Ecto neural progenitor cell (in vitro differentiated cells): ENCODE results near the gene SYCP2.
"Not testable (repeated sequence)": the region's sequence is repeated elsewhere in the genome, so short reads cannot be mapped to it uniquely, and the experiment has no call there.

ENCODE experiments used
- DNase-seq: peaks from one replicate; pipeline ENCODE4 v3.0.0-alpha.2; 2018; ENCODE audit warnings: low spot score

Gene SYCP2

DNA sequence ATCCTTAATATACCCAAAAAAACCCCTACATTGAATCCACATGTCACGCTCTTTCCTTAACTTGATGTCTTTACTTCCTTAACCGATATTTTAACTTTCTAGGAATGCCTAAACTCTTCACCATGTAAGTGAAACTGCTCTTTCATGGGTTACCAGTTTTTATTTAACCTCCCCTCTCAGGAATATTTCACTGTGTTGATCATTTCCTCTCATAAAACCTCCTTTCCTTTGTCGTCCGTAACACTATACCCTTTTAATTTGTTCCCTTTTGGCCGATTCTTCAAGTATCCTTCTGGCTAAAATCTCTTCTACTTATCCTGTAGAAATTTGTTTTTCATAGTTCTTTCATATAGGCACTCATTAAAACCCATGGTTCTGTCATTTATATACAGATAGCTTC, 24.6 kb downstream of the SYCP2 start:
- no peak for DNase-seq

DNA sequence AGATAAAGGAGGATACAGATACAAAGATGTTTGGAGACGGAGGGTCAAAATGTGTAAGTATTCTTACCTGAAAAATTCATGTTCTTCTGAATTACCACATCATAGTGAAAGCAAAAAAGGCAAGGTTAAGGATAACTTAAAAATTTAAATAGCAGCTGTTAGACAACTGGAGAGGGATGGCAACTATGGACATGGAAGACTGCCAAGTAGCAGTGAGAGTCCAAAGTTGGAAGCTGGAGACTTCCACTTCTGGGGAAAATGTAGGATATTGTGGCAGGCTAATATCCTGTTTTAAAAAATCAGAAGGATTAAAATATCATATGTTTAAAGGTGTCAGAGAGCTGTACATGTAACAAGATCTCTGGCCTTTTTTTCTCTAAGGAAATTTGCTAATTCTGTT, 29.8 kb downstream of the SYCP2 start:
- DNase-seq, result no peak

DNA sequence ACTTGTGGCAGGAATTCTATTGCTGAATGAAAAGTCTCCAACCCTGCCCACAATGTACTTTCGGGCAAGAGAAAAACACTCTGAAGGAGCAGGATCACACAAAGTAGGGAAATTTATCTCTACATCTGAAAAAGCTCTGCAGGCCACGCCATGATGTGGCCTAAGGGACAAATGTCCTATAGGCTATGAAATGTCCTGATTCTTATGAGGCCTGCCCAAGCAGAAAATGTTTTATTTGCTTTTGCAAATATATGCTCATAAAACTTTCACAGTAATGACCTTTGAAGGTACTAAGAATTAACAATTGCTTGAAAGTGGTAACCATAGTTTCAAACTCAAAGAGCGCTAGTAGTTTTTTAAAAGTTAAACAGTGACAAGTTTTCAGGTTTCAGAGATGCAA, 31.0 kb downstream of the SYCP2 start:
- DNase-seq, result no peak

DNA sequence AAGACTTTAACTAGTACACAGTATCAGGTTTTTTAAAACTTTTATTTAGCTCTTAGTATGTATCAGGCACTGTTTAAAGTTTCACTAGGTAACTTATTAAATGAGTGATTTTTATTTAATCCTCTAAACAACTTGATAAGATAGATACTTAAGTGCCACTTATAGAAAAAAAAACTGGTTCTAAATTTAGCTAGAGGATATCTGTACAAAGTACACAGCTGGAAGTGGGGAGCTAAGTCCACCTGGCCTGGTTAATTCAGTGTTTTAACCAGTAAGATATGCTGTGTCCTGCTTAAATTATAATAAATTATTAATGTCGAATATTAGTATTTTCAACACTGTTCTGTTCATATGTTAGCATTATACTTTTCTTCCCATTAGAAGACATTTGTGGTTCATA, 37.5 kb downstream of the SYCP2 start:
- no peak for DNase-seq

DNA sequence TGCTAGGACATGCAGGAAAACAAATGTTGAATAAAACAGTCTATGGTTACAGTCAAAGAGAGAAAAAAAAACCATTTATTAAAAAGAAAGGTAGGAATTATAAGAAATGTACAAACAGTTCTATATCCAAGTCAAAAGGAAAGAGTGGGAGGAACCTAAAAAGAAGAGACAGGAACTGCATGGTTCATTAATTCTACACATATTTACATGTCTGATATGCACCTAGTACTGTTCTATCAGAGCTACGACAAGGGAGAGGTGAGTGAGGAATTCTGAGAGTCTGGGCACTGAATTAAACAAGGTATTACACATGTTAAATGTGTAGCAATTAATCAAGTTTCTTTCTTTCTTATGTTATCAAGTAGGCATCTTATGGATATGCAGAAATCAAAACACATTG, 41.9 kb downstream of the SYCP2 start:
- no peak for DNase-seq

DNA sequence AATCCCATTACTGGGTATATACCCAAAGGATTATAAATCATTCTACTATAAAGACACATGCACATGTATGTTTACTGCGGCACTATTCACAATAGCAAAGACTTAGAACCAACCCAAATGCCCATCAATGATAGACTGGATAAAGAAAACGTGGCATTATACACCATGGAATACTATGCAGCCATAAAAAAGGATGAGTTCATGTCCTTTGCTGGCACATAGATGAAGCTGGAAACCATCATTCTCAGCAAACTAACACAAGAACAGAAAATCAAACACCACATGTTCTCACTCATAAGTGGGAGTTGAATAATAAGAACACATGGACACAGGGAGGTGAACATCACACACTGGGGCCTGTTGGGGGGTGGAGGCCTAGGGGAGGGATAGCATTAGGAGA, 43.4 kb downstream of the SYCP2 start:
- not testable (repeated sequence) for DNase-seq

DNA sequence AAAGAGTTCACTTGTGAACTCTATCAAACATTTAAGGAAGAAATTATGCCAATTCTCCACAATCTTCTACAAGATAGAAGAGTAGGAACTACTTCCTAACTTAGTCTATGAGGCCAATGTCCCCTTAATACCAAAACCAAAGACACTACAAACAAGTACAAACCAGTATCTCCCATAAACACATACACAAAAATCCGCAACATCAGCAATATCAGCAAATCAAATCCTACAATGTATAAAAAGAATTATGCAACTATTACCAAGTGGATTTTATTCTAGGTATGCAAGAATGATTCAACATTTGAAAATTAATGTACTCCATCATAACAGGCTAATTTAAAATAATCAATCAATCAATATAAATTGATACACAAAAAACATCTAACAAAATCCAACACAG, 45.4 kb downstream of the SYCP2 start:
- no peak for DNase-seq

DNA sequence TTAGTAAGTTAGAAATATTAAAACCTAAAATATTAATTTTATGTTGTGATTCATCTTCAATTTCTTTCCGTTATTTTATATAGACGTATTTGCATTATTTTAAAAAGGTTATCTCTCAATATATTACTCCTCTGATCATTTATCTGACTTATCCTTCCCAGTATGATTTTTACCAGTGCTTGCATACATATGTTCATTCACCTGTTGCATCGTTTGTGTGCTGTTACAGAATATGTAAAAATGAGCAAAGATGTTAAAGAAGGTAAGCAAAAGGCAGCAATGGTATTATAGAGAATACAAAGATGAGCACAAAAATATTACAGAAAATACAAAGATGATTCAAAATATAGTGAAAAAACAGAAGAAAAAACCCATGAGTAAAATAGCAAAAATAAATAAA, 48.9 kb downstream of the SYCP2 start:
- DNase-seq, result no peak

DNA sequence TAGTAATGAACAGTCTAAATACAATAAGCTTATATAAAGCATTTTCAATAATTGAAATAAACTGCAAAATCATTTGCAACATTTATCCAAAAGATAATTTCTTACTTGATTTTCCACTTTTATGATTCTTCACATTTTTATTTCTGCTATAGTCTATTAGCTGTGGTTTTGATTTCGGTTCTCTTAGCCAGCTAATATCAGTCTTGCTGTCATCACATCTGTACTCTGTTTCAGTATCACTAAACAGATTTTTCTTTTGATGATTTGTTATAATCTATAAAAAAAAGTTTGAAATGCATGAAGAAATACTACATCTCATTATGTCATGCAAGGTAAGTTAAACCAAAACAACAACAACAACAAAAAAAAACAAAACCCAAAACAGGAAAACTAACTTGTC, 53.2 kb downstream of the SYCP2 start:
- no peak for DNase-seq

DNA sequence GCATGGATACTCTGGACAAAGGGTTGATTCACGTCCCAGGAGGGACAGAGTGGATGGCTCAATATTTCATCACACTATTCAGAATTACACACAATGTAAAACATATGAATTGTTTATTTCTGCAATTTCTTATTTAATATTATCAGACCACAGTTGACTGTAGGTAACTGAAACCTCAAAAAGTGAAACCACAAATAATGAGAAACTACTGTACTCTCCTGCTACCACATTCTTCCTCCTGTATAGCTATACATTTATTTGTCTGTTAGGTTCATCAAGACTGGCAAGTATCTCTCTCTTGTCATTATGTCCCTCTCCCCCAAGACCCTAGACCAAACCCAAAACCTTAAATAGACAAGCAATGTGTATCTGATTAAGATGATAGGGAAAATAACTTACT, 60.0 kb downstream of the SYCP2 start:
- no peak for DNase-seq

DNA sequence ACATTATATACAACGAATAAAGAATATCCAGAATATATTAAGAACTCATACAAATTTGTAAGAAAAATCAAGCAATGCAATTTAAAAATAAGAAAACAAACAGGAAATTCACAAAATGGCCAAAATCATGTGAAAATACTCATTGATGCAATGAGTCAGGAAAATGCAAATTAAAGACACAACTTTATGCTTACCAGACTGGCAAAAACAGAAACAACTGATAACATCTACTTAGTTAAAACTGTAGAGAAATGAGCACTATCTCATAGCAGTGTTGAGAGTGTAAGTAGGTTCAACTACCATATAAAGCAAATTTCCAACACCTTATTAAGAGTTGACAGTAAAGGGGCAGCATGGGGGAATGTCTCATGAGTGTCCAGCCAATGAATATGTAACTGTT, 62.3 kb downstream of the SYCP2 start:
- no peak for DNase-seq

DNA sequence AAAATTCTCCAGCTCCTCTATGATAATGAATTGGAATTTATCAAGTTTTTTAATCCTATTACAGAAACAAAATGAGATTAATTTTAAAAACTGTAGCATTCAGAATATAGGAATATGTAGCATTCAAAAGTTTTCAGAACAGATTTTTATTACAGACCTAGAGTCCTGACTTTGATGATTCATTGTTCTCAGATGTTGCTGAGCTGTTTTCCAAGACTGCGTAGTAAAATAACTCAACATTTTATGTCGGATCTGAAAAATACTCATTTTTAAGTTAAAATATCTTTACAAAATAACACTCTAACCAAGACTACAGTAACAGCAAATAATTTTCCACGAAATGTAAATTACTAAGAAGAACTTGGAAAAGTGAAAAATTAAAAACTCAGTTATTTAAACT, 67.1 kb downstream of the SYCP2 start:
- no peak for DNase-seq

DNA sequence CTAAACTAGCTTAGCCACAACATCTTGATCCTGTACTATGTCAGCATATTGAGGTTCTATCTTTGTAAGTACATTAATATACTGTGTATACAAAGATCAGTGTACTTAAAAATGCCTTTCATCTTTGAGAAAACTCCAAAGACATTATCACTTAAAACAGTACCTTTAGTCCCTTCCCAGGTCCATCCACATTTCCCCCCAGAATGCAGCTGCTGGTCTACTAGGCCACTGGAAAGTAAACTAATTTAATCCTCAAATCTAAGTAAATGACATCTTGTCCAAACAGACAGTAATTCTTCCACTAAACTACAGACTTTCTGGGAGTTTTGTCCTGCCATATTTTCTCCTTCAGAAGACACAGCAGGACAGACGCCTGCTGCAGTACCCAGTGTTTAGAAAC, 68.7 kb downstream of the SYCP2 start:
- no peak for DNase-seq

DNA sequence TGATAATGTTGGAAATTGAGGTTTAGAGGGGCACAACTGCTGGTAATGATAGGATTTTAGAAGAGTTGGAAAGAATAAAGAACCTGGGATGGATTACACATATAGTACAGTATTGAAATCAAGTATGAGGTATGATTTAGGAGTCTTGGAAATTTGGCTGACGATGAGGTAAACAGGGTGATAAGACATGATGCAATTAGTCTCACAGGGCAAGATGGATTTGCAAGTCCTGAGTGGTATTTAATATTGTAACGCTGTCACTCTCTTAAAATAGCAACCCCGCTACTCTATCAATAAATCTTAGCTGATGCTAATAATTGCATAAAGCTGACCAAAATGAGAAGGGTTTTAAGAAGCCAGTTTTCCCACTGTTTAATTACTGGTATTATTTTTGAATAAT, 70.4 kb downstream of the SYCP2 start:
- no peak for DNase-seq

DNA sequence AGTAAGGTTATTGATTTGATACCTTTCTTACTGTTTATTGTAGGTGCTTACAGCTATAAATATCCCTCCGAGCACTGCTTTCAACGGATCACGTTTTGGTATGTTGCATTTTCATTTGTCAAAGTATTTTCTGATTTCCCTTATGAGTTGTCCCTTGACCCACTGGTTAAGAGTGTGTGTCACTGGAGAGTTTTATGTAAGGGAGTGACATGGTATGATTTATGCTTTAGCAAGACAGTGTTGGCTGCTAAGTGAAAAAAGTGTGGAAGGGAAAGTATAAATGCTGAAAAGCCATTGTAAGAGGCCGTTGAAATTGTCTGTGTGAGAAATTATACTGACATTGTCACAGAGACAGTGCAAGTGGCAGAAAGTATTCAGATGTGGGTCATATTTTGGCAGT, 72.0 kb downstream of the SYCP2 start:
- no peak for DNase-seq

DNA sequence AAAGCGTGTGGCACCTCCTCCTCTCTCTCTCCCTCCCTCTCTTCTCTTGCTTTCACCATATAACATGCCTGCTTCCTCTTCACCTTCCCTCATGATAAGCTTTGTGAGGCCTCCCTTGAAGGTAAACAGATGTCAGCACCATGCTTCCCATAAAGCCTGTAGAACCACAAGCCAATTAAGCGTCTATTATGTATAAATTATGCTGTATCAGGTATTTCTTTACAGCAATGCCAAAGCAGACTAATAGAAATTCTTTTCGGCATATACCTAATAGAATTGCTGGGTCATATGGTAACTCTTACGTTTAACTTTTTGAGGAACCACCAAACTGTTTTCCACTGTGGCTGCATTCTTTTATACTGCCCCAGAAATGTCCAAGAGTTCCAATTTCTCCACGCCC, 75.0 kb downstream of the SYCP2 start:
- no peak for DNase-seq

DNA sequence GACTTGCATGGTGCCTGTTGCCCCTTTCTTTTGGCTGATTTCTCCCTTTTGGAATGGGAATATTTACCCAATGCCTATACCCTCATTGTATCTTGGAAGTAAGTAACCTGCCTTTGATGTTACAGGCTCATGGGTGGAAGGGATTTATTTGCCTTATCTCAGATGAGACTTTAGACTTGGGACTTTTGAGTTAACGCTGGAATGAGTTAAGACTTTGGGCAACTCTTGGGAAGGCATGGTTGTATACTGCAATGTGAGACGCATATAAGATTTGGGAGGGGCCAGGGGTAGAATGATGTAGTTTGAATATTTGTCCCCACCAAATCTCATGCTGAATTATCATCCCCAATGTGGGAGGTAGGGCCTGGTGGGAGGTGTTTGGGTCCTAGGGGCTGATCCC, 75.5 kb downstream of the SYCP2 start:
- DNase-seq, result no peak

DNA sequence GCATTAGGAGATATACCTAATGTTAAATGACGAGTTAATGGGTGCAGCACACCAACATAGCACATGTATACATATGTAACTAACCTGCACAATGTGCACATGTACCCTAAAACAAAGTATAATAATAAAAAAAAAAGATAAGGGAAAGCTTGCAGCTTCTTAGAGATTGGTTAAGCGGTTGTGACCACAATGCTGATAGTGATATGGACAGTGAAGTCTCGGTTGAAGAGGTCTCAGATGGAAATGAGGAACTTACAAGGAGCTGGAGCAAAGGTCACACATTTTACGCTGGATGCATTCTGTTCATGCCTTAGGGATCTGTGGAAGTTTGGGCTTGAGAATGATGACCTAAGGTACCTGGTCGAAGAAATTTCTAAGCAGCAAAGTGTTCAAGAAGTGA, 76.5 kb downstream of the SYCP2 start:
- not testable (repeated sequence) for DNase-seq

DNA sequence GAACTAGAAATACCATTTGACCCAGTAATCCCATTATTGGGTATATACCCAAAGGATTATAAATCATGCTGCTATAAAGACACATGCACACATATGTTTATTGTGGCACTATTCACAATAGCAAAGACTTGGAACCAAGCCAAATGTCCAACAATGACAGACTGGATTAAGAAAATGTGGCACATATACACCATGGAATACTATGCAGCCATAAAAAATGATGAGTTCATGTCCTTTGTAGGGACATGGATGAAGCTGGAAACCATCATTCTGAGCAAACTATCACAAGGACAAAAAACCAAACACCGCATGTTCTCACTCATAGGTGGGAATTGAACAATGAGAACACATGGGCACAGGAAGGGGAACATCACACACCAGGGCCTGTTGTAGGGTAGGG, 76.9 kb downstream of the SYCP2 start:
- DNase-seq, result not testable (repeated sequence)

DNA sequence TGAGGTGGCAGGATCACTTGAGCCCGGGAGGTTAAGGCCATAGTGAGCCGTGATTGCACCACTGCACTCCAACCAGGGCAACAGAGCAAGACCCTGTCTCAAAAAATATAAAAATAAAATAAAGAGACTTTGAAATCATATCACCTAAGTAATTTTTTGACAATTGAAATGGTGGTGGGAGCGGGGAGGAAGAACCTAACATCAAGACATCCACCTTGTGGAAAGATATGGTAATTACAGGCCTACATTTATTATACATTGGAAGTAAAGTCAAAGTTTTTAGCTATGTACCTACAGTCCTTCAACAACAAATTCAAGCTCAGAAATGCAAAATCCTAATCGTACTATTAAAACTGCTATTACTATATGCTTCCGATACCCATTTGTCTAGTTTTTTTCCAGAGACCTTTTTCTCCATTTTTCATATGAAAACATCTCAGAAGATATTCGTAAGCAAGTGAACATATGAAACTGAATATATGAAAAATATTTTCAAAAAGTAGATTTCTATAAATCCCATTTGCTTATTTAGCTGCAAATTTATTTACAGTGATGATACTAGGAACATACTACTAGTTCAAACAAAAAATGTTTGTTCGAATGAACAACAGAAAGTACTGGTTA, 83.3 kb downstream of the SYCP2 start:
- no peak for DNase-seq

DNA sequence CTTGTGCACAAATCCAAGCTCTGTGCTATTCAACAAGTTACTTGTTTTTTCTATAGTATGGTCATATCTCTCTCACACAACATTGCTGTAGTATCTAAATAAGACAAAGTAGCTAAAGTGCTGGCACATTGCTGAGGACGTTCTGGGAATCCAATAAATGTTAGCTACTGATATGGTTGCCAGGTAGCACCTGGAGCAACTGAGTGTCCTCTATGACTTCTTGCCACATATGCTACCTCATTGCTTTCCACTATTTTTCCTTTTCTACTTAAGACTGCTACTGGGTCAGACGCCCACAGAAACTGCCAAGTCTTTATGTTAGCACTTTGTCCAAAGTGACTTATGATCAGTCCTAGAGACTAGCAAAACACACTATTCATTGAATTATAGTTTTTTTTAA, 85.3 kb downstream of the SYCP2 start:
- no peak for DNase-seq

DNA sequence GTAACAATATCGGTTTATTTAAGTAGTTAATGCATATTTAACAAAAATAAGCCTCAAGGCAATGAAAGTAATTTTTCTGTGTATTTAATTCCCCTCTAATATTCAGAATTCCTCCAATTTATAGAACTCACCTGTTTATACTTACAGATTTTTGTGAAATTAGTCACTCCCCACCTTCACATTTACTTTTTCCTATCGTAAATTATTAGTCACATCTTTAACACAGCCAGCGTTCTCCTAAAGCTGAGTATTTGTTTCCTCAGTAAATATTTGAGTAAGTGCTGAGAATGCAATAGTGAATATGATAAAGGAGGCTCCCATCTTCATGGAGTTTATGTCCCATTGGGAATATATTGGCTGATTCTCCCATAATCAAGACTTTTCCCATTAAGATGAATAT, 88.0 kb downstream of the SYCP2 start:
- no peak for DNase-seq

DNA sequence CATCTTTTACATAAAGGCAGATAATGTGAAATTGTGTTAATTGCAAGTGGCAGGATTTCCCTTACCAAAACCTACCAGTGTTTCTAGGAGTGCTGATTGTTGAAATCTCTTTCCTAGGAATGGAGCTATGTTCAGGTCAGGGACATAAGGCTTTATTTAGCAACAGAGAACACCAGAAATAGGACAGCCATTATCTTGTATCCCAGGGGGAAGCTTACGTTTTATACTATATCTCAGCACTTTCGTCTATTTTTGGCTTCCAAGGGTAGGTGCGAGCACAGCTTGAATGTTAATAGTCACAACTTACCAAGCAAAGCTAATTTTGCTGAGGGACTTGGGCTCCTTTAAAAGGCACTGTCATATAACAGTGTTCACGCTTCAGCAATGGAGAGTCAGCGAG, 94.0 kb downstream of the SYCP2 start:
- DNase-seq, result no peak

DNA sequence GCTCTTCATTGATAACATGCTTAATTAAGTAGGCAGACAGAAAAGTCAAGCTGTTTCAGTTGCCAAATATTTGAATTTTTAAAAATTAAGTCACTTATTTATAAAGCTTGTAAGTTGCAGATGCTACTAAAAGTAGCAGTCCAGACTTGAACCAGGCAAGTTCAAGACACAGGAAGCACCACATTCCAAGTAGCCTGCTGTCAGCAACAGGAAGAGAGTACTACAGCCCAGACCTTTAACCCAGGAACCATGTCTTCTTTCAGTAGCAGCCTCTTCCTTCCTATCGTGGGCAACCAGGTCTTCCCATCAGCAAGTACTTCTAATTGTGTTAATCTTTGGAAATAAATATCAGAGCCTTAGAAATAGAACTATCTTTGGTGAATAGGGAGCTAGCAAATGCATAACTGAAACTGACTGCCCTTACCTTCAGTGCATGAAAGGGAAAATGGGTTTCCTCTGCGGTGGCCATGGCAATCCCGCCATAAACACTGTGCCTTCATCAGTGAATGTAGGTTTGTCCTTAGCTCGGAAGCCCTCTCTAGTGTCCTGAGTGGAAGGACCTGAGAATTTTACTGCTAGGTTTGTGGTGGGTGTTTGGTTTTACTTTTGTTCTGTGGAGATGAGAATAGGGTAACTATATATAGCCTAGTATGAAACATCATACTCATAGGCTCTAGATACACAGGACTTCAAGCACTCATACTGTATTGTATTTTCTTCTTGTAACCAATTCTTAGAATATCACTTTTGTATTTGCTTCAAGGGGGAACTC, 95.6 kb downstream of the SYCP2 start:
- no peak for DNase-seq
